Glomerular visceral epithelial cell (primary cell): ENCODE measurements around the gene CCR5AS.
"Not testable (repeated sequence)": the region's sequence is repeated elsewhere in the genome, so short reads cannot be mapped to it uniquely, and the experiment has no call there.

ENCODE experiments used
- DNase-seq: peaks from one replicate; pipeline ENCODE4 v3.0.0-alpha.2; 2016; ENCODE audit errors: extremely low spot score

The CCR5AS gene

GRCh38 chr3:46429250-46429649, 22.4 kb upstream of the CCR5AS start:
- no peak for DNase-seq

GRCh38 chr3:46427916-46428833, 21.3 kb upstream of the CCR5AS start:
- no peak for DNase-seq

GRCh38 chr3:46427404-46427803, 20.5 kb upstream of the CCR5AS start:
- not testable (repeated sequence) for DNase-seq

DNA sequence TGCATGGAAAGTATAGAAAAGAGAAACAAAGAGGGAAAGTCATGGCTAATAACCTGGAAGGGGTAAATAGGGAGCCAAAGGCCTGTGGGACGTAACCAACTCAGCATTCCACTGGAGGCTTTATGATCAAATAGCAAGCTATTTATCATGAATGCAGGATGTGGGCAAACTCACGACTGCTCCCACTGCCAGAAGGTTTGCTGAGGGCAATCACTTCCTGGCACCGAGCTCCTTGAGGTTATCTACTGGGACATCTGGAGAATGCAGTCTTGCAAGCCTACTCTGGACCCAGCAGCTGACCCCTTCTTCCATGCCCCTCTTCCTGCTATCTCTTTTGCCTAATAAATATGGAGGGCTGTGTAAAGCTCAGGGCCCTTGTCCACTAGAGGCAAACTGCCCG, 19.6 kb upstream of the CCR5AS start:
- DNase-seq: not testable (repeated sequence)

- DNase-seq: peak; percentile 3
Observed at GRCh38 chr3:46423588-46423987, 16.7 kb upstream of the CCR5AS start.

GRCh38 chr3:46422617-46423016, 15.8 kb upstream of the CCR5AS start:
- DNase-seq: no peak

DNA sequence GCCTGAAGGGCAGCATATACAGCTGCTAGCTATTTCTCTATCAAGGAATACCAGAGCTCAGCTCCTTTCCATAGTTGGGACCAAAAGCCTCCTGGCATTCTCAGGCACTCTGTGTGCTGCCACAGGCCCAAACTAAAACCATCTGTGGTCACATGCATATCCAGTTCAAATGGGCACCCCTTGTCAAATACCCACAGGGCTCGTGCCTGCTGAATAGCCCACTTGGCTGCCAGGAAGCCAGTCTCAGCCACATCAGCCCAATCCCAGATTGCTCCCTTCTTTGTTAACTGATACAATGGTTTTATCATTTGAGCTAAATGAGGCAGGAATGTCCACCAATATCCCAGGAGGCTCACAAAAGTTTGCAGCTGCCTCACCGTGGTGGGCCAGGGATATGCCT, 14.1 kb upstream of the CCR5AS start:
- no peak for DNase-seq

DNA sequence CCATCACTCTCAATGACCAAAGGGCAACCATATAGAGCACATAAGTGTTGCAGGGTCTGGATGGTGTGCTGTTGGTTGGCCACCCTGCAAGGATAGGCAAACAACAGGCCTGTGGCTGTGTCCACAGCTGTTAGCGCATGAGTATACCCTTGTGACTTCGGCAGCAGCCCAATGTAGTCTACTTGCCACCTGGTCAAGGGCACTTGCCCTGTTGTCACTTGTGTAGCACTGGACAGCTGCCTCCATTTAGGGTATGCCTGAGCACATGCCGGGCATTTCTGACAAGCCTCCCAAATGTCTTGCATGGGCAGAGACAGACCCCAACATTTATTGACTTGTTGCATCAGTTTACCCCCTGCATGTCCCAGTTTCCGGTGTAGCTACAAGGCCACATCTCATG, 12.9 kb upstream of the CCR5AS start:
- DNase-seq: no peak

DNA sequence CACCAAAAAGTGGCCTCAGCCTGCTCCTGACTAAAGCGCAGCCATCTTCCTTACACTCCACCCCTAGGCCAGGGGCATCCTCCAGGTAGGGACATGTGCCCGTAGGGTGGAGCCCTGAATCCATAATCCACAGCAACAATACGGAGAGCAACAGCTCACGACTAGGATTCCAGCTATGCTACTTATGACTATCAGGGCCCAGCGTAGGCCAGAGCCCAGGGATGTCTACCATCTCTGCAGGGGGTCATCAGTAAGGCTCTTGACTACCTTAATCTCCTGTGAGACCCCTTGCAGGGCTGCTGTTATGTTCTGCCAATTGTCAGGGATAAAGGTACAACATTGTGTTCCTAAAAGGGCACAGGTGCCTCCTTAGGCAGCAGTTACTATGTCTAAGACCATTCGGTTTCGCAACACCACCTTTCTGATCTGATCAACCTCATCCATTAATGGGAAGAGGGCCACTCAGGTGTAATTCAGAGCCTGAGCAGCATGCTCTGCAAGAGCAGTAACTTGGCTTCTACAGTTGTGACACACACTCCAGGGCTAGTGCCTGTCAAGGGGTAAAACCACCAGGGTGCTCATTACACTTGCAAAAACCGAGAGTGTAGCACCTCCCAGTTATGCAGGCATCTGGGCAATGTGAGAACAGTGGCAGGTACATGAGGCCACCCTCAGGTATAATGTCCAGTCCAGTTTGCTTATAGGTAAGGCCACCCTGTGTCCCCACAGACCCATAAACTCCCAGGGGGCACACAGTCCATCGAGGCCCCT, 11.2 kb upstream of the CCR5AS start:
- no peak for DNase-seq

DNA sequence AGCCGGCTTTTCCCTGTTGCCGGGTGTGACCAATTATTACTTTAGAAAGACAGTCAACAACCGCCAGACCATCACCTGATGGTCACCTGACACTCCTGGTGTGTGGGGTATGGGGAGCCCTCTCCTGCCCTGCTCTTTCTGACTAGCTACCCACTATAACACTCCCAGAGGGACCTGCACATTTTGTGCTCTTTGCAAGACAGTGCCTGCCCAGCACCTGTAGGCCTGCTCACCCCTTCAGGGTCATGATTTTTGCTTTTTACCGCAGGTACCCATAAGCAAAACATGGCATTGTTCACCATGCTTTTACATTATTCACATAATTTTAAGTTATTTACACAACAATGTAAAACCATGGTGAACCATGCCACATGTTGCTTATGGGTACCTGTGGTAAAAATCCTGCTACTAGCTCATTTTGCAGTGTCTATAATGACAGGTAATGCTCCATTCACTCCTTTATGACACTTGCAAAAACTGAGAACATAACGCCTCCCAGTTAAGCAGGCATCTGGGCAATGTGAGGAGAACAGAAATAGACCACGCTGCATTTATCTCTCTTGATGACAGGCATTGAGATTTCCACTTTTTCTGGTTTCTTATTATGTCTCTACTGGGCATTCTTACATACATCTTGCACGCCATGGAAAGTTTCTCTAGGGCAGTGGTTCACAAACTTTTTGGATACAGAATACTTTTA, 10.1 kb upstream of the CCR5AS start:
- no peak for DNase-seq

GRCh38 chr3:46416125-46416810, 9.4 kb upstream of the CCR5AS start:
- no peak for DNase-seq

DNA sequence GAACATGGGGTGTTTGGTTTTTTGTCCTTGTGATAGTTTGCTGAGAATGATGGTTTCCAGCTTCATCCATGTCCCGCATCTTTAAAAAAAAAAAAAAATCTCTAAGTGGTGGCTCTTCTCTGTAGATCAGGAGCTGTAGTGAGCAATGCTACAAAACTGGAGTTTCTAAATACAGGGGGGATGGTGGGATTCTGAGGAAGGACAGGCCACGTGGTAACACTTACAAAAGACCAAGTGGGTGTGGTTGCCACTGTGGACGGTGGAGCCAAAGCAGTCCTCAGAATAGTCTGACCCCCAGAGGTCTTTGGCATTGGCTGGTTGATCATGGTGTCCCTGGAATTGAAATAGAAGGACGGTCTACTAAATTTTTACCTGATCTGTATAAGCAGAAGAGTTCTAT, 7.9 kb upstream of the CCR5AS start:
- no peak for DNase-seq

GRCh38 chr3:46413951-46414350, 7.1 kb upstream of the CCR5AS start:
- DNase-seq: no peak

DNA sequence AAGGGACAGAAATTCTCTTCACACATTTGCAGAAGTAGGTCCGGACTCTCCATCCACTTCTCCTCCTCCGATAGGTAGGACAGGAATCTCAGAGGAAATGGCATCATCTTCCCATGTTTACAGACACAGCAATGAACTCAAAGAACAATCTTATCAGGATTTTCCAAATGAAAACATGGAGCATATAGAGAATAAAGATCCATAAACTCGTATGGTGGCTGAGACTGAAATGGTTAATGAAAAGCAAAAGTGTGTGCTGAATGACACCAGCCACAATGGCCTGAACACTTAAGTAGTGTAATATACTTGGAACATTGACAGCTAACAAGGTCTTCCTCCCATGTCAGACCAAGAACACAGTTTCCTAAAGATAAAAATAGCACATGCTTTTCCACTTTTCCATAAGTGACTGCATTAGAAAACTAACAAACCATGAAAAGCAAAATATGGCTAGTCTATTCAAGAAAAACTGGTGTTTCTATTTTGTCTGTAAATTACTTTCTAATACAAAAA, 6.0 kb upstream of the CCR5AS start:
- DNase-seq: no peak

DNA sequence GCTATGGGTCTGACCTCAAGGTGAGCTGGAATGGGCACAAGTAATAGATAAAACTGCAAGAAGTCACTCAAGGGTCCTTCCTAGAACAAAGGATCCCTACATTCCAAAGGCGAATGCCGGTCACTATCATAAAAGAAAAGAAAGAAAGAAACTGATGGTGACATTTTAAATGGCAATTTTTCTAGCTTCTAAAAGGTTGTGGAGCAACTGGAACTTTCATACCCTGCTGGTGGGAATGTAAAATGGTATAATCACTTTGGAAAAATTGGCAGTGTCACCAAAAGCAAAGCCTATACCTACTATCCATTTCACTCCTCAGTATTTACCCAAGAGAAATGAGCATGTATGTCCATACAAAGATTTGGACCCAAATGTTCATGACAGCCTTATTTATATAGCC, 4.4 kb upstream of the CCR5AS start:
- no peak for DNase-seq

DNA sequence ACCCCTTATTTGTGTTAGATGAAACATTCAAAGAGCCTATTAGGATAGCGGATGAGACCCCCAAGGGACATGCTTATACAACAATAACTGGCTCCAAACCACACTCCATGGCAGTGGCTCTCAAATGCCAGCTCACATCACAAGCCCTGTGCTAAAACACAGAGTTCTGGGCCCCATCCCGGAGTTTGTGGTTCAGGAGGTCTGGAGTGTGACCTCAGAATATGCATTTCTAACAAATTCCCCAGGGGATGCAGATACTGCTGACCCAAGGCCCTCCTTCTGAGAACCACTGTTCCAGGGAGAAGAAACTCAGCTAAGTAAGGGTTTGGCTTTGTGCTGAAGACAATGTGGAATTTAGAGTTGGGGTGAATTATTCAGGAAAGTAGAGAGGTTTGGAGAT, 3.8 kb upstream of the CCR5AS start:
- DNase-seq: no peak

- no peak for DNase-seq
Observed at GRCh38 chr3:46409739-46410489, 3.0 kb upstream of the CCR5AS start.

DNA sequence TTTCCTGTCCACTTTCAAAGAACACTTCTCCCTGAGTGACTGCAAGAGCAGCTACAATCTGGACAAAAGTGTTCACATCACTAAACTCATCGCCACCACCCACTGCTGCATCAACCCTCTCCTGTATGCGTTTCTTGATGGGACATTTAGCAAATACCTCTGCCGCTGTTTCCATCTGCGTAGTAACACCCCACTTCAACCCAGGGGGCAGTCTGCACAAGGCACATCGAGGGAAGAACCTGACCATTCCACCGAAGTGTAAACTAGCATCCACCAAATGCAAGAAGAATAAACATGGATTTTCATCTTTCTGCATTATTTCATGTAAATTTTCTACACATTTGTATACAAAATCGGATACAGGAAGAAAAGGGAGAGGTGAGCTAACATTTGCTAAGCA, 2.0 kb upstream of the CCR5AS start:
- DNase-seq: no peak

GRCh38 chr3:46407970-46408369, 1.1 kb upstream of the CCR5AS start:
- no peak for DNase-seq

DNA sequence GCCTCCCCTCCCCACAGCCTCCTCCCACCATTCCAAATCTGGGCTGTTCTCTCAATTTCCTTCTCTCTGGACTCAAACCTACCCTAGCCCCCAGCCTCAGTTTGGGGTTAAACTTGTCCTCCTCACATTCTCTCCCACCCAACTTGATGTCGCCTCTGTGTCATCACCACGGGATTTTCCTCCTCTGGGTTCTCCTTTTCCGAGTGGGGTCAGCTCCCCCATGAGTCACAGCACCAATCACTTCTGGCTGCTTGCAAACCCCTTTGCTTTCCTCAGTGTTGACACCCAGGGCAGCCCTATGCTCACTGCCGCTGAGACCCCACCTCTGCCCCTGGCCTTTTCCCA, 451 bp downstream of the CCR5AS start:
- DNase-seq: no peak
